ENCODE results near the gene NR2F1.
"Not testable (repeated sequence)": the region's sequence is repeated elsewhere in the genome, so short reads cannot be mapped to it uniquely, and the experiment has no call there.

Gene NR2F1

GRCh38 chr5:93582677-93583438, at the start of gene NR2F1:
Gene NR2F1 (plus strand): TSS chr5:93583222. CDS start chr5:93585024, 1,802 bp downstream.
- peak; percentile 87 for DNase-seq

GRCh38 chr5:93545872-93546271, 37.1 kb upstream of the NR2F1 start:
- DNase-seq = no peak

GRCh38 chr5:93549594-93549993, 33.4 kb upstream of the NR2F1 start:
- not testable (repeated sequence) for DNase-seq

- DNase-seq = no peak
Measured at GRCh38 chr5:93557021-93557604, 25.9 kb upstream of the NR2F1 start.

GRCh38 chr5:93566091-93566490, 16.9 kb upstream of the NR2F1 start:
- DNase-seq = no peak

- DNase-seq = no peak
Measured at GRCh38 chr5:93567424-93567823, 15.6 kb upstream of the NR2F1 start.

- DNase-seq = no peak
Measured at GRCh38 chr5:93569300-93570160, 13.5 kb upstream of the NR2F1 start.

GRCh38 chr5:93570294-93571113, 12.5 kb upstream of the NR2F1 start:
- DNase-seq = no peak

GRCh38 chr5:93571114-93571949, 11.7 kb upstream of the NR2F1 start:
- DNase-seq = no peak

GRCh38 chr5:93572101-93572607, 10.9 kb upstream of the NR2F1 start:
- no peak for DNase-seq

GRCh38 chr5:93572608-93573353, 10.2 kb upstream of the NR2F1 start:
- peak; percentile 12 for DNase-seq

GRCh38 chr5:93573354-93574351, 9.4 kb upstream of the NR2F1 start:
- no peak for DNase-seq

- DNase-seq = no peak
Measured at GRCh38 chr5:93574491-93575305, 8.3 kb upstream of the NR2F1 start.

GRCh38 chr5:93575461-93576414, 7.3 kb upstream of the NR2F1 start:
- DNase-seq = no peak

GRCh38 chr5:93576994-93577853, 5.8 kb upstream of the NR2F1 start:
- no peak for DNase-seq

Data from kidney glomerular epithelial cell (primary cell).